NCI-H1092 (cell line): Measurements from ENCODE around the gene TAF4.

ENCODE experiments used
- DNase-seq: peaks from one replicate; lab custom pipeline; 2025; lab: John Stamatoyannopoulos, UW

Gene TAF4

DNA sequence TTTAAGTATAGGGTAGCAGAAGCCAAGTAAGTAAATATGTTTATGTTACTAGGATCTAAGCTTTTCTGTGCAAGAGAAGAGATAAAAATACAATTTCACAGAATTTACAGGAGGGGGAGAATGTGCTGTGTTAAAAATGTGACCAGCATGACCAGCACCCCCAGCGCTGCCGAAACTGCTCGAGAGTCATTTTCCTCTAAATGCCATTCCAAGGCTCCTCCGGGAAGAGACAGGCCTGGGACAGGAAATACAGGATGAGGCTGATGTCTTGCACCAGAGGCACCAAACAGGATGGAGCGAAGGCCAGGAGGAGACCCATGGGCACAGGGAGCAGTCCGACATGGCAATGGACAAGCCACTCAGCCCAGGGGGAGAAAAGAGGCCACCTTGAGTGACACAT lies 21.1 kb downstream of the TAF4 start:
- DNase-seq = no peak

- no peak for DNase-seq
These were observed 22.4 kb downstream of the TAF4 start for GRCh38 chr20:62043131-62043914.

DNA sequence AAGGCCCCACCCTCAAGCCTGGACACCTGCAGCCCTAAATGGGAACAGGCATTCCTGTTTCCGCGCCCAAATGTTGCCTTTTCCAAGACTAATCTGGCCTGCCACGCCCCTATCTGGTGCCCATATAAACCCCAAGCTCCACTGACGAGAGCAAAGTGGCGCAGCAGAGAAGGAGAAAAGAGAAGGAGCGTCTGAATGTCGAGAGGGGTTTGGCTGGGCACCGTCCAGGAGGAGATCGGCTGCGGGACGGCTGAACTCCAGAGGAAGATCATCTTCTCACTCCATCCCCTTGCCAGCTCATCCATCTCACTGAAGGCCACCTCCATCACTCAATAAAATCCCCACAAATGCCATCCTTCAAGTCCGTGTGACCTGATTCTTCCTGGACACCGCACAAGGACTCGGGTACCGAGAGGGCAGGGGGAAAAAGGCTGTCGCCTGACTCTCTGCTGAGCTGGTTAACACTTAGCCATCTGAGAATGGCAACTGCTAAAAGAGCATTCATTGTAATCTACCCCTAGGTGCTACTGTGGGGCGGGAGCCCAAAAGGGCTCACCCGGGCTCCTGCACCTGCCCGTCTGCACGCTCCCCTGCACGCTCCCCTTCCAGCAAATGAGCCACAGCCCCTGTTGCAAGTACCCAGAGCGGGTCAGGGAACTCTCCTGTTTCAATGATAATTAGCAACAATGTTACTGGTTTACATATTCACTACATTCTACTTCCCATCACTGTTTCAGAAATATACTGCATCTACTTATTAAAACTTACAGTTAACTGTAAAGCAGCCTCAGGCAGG lies 23.5 kb downstream of the TAF4 start:
- no peak for DNase-seq

- DNase-seq = no peak
These were observed 24.7 kb downstream of the TAF4 start for GRCh38 chr20:62040933-62041332.

DNA sequence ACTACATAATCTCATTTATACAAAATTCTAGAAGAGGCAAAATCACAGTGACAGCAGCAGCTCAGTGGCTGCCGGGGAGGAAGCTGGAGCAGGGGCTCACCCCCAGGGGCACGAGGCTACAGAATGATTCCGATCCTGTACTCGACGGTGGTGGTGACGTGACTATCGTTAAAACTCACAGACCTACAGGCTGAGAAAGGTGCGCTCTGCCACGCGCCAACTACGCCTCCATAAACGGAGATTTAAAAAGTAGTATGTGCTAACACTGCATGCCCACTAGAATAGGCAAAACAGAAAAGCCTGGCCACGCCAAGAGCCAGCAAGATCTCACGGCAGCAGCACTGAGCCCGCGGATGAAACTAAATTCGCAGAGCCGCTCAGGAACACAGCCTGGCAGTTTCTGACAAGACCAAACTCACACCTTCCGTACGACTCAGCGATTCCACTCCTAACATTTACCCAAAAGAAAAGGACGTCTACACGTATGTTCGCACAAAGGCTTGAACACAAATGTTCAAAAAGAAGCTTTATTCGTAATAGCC lies 25.2 kb downstream of the TAF4 start:
- DNase-seq = no peak

DNA sequence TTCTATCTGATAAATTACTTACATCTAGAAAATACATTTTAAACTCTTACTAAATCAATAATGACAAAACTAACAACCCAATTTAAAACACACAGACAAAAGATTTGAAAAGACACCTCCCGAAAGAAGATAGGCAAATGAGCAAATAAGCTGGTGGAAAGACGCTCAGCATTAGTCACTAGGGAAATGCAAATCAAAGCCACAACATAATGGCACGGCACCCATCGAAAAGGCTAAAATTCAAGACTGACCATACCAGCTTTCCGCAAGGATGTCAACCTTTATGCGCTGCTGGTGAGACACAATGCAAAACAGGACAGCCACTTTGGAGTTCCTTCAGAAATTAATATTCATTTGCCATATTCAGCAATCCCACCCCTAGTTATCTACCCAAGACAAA lies 25.9 kb downstream of the TAF4 start:
- no peak for DNase-seq

DNA sequence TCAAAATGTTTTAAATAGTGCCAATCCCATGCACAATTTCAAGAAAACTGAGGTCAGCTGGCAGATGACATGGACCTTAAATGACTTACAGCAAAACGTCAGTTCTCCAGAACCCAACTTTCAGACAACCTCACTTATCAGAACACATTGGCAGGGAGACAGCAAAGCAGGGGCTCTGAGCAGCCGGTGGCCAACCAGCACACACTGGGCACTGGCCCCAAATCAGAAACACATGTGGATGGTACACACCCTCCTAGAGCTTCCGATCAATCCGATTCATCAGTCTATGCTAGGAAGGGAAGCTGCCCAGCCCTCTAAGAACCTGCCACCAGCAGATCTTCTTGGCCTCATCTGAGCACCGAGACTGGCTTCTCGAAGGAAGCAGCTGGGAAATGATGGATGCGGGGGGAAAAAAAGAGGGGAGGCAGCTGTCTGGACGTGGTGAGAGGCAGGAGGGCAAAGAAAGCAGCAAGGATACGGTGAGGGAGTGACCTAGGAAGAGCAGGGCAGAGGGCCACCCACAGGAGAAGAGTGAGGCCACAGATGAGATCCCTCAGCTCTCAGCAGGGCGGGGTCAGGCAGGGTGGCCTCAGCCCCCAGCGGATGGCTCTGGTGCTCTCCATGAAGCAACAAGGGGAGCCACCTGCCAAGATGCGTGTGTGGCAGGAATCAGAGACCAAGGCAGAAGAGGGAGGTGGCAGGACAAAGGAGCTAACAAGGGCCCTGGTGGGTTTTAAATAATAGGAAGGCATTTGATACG lies 32.9 kb downstream of the TAF4 start:
- DNase-seq = no peak

DNA sequence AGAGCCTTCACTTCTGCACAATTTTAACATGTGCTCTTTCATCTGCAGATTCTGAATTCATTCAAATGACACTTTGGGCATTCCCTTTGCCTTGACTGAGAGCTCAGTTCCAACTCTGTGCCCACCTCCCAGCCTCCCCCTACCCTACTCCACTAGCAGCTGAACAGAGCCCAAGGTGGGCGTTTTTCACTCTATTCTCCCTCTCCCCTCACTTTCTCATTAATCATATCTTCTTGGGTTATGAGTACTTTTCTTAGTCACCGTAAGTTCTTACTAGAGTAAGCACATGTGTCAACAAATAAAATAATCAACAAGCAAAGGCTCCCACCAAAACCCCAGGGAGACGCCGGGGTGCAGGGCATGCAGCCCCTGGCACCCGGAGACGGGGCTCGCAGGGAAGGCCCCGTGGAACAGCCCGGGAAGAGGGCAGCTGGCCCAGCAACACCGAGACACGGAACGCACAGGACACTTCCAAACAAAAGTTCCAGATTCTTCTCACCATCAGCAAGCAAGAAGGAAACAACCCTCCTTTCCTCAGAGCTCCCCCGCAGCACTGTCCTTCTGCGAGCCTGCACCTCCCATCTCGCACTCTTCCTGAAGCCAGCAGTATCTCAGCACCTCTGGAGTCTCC lies 34.1 kb downstream of the TAF4 start:
- DNase-seq = no peak

DNA sequence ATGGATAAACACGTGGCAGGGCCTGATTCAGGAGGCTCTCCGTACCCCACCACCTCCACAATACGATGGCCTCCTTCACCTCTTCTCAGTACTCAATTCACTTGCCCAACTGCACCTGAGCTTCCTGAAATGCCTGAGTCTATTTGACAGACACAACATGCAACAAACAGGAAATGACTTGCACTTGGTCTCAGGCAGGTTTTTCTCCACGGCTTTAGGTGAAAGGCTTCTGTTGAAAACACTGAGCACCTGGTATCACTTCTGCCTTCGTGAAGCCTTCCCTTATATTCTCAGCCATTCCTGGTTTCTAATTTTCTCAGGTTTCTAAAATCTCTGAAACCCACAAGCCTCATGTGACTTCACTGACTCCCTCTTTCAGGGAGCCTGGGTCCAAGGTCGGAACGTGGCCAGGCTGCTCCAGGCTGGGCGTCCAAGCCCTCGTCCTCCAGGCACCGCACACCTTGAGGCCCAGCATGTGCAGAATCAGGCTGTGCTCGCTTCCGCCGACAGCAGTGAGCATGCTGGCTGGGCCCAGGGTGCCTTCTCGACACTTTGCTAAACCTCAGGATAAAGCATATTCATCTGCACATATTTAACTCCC lies 34.7 kb downstream of the TAF4 start:
- DNase-seq = no peak

DNA sequence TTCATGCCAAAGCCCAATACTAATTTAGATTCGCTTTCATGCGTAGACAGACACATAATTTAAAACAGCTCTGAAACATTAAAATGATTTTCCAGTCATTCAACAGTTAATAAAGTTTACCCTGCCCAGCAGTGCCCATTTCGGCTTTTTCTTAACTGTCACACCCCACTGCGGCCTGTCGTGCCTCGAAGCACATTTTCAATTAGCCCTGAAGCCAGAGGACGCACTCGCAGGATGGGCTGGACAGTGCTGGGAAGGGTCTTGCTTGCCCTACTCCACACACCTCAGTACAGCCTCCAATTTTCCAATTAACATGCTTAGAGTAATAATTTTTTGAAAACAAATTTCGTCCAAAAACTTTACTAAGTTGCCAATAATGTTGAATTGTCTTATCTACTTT lies 35.3 kb downstream of the TAF4 start:
- no peak for DNase-seq

DNA sequence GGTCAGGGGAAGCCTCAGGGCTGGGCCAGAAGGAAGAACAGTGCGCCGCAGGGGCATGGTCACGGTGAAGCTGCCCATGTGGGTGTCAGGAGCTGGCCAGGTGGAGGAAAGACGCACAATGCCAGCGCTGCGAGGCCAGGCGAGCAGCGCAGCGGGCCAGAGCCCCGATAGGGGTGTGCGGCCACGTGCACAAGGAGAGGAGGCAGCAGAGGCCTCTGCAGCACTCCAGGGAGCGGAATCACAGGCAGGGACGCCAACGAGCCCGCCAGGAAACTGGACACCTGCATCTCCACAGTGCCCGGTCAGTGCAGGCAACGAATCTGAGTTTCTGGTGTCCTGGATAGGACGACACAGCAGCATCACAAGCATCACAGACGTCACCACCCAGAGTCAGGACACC lies 35.7 kb downstream of the TAF4 start:
- no peak for DNase-seq

DNA sequence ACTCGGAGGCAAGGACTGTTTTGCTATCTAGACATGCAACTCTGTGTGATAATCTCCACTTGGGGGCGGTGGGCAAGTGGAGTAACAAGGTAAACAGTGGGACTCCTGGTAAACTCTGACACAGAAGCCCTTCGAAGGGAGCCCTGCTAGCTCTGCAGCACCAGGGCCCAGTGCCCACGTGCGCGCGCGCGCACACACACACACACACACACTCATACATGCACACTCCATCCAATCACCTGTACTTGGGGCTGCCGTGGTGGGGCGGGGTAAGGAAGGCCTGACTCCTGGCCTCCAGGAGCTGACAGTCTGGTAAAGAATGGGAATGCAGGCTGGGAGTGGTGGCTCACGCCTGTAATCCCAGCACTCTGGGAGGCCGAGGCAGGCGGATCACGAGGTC lies 36.4 kb downstream of the TAF4 start:
- no peak for DNase-seq

DNA sequence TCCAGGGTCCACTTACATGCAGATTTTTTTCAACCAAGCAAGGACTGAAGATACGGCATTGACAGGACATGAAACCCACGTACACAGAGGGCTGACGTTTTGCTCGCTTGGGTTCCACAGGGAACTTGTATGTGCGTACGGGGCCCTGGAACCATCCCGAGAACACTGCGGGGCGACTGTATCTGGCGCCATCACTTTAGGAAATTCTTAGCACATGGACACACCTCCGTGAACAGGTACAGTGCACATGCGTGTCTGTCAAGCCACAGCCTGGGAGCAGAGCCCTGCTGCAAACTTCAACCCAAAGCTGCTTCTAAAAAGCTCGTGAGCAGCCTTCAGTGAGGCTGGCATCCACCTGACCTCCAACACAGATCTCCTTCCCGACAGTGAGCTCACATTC lies 37.3 kb downstream of the TAF4 start:
- no peak for DNase-seq

- no peak for DNase-seq
These were observed 37.9 kb downstream of the TAF4 start for GRCh38 chr20:62027698-62028321.

DNA sequence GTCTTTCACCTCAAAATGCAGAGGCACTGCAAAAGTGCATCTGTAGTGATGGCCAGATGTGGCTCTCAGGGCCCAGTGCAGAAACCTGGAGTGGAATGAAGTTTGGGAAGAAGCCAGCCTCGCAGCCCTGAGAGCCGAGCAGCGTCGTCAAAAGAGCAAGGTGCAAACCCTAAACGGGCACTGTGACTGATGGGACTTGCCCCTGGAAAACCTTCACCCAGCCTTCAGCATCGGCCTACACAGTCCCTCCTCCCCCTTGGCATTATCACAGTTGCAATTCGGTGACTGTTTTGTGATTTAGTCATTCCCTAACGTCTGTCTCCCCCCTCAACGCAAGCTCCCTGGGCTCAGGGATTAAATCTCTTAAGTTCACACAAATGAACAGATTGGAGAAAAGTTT lies 38.6 kb downstream of the TAF4 start:
- no peak for DNase-seq

- no peak for DNase-seq
These were observed 39.2 kb downstream of the TAF4 start for GRCh38 chr20:62026564-62026856.

DNA sequence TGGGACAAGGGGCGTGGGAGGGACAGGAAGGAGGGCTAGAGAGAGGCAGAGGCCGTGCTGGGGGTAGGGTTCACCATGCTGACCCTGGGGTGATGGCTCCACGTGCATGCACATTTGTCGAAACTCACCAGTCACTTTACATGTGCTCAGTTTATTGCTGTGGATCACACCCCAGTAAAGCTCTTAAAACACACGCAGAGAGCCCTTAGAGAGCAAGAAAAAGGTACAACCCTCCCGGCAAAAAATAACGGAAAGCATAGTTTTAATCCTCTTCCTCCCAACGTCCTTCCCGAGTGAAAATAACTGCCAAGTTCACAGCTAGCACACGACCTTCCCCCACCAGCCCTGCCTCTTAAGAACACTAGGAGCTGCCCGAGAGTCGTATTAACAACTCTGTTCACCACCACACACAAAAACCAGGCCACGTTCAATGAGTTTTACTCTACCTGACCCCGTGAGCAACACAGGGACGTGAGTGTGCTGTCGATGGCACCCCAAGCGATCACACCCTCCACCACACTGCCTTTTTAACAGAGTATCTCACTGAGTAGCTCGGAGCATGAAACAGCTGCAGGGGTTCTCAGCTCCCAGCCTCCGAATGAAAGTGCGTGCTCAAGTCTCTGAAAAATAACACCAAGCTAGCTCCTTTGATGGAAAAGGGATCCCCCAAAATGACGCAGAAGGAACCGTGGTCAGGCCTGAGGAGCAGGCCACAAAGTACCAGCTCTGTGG lies 39.7 kb downstream of the TAF4 start:
- no peak for DNase-seq

DNA sequence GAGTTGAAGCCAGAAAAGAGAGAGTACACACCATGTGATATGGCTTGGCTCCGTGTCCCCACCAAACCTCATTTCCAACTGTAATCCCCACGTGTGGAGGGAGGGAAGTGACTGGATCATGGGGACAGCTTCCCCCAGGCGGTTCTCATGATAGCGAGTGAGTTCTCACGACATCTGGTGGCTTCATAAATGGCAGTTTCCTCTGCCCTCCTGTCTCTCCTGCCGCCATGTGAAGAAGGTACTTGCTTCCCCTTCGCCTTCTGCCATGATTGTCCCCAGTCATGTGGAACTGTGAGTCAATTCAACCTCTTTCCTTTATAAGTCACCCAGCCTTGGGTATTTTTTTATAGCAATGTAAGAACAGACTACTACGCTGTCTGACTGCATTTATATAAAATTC lies 40.3 kb downstream of the TAF4 start:
- no peak for DNase-seq

GRCh38 chr20:62023935-62024334 lies 41.7 kb downstream of the TAF4 start:
- DNase-seq = no peak

- DNase-seq = no peak
These were observed 43.0 kb downstream of the TAF4 start for GRCh38 chr20:62022575-62023139.
